ENCODE results near the gene EEFSEC.

DNA sequence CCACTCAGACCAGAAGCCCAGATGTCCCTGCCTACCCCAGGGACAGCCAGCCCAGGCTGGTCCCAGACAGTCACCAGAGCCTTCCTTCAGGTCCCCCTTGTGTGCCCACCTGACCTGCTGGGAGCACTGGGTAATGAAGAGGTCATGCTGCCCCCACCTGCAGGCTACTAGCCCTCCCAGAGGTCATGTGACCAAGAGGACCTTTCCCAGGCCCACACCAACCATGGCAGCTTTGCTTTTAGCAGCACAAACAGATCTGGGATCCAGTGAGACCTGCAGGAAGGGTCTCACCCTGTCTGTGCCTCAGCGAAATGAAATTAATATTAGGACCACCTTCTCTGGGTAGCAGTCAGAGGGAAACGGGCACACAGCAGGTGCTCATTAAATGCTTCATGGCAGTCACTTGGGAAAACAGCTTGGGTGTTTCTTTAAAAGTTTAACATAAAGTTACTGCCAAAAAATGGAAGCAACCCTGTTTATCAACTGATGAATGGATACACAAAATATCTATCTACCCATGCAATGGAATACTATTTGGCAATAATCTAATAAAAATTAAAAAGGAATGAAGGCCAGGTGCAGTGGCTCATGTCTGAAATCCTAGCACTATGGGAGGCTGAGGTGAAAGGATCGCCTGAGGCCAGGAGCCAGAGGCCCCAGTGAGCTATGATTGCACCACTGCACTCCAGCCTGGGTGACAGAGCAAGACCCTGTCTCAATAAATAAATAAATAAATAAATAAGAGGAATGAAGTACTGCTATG, 269.7 kb downstream of the EEFSEC start:
- TF ChIP-seq EZH2 (IDR thresholded peaks at IDR 0.05; ENCODE audit: low read length), result no peak
- TF ChIP-seq, protein P1, sequence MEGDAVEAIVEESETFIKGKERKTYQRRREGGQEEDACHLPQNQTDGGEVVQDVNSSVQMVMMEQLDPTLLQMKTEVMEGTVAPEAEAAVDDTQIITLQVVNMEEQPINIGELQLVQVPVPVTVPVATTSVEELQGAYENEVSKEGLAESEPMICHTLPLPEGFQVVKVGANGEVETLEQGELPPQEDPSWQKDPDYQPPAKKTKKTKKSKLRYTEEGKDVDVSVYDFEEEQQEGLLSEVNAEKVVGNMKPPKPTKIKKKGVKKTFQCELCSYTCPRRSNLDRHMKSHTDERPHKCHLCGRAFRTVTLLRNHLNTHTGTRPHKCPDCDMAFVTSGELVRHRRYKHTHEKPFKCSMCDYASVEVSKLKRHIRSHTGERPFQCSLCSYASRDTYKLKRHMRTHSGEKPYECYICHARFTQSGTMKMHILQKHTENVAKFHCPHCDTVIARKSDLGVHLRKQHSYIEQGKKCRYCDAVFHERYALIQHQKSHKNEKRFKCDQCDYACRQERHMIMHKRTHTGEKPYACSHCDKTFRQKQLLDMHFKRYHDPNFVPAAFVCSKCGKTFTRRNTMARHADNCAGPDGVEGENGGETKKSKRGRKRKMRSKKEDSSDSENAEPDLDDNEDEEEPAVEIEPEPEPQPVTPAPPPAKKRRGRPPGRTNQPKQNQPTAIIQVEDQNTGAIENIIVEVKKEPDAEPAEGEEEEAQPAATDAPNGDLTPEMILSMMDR (optimal IDR thresholded peaks at IDR 0.05 in 1 of 3, IDR thresholded peaks at IDR 0.05 in 1 of 3, conservative IDR thresholded peaks at IDR 0.05 in 1 of 3; ENCODE audit: extremely low read depth in 1 of 3, insufficient read depth in 2 of 3, low read length in 3 of 3), result no peak
